HepG2 (cell line): ENCODE data around the gene SH2B2. TPM values are rescaled to one million over a fixed set of nuclear protein-coding genes. Genes with fewer than 3 reads are reported as not detected.

Source experiments
- ADNP ChIP-seq: sonication (generic); formaldehyde crosslinking; IDR thresholded peaks from 2 replicates; pipeline ENCODE4 v1.4.0; 2020; ENCODE audit warnings: missing genetic modification reagents
- CREB3 ChIP-seq: sonication (generic); formaldehyde crosslinking; IDR thresholded peaks from 2 replicates; pipeline ENCODE4 v1.5.0; 2020; ENCODE audit warnings: missing genetic modification reagents
- DDIT3 ChIP-seq: sonication (generic); formaldehyde crosslinking; IDR thresholded peaks from 2 replicates; pipeline ENCODE4 v1.4.0; 2020; ENCODE audit warnings: mild to moderate bottlenecking, missing genetic modification reagents
- GRHL1 ChIP-seq: sonication (generic); formaldehyde crosslinking; conservative IDR thresholded peaks from 2 replicates; pipeline ENCODE4 v1.8.0; 2022; ENCODE audit warnings: missing genetic modification reagents
- HMGA1 ChIP-seq: sonication (generic); formaldehyde crosslinking; conservative IDR thresholded peaks from 2 replicates; pipeline ENCODE4 v1.4.0; 2020; ENCODE audit warnings: missing genetic modification reagents
- JUNB ChIP-seq: sonication (generic); formaldehyde crosslinking; IDR thresholded peaks from 2 replicates; pipeline ENCODE4 v1.8.0; 2022; ENCODE audit warnings: missing genetic modification reagents, mild to moderate bottlenecking, borderline replicate concordance
- KLF11 ChIP-seq: IDR thresholded peaks from 2 replicates; pipeline ENCODE4 v1.6.1; 2016; ENCODE audit warnings: missing compliant biosample characterization
- MLLT10 ChIP-seq: sonication (generic); formaldehyde crosslinking; IDR thresholded peaks from 2 replicates; pipeline ENCODE4 v1.4.0; 2020; ENCODE audit warnings: missing genetic modification reagents
- MXD4 ChIP-seq: IDR thresholded peaks from 2 replicates; pipeline ENCODE4 v1.6.1; 2016; ENCODE audit warnings: mild to moderate bottlenecking, missing biosample characterization, missing genetic modification reagents
- NCOA2 ChIP-seq: sonication (generic); formaldehyde crosslinking; IDR thresholded peaks from 2 replicates; pipeline ENCODE4 v1.8.0; 2022; ENCODE audit warnings: inconsistent platforms
- PCBP2 ChIP-seq: fragments of 200-400 bp; formaldehyde crosslinking; optimal IDR thresholded peaks from 2 replicates; pipeline ENCODE3; 2018; ENCODE audit warnings: low read length, low read depth; ENCODE audit not compliant: poor library complexity, severe bottlenecking
- SUZ12 ChIP-seq: fragments of 150-350 bp; IDR thresholded peaks from 2 replicates; pipeline ENCODE4 v1.6.1; 2014; ENCODE audit warnings: low read depth, low read length
- TP53 ChIP-seq: sonication (generic); formaldehyde crosslinking; conservative IDR thresholded peaks from 2 replicates; pipeline ENCODE4 v1.4.0; 2020; ENCODE audit warnings: missing genetic modification reagents
- U2AF2 ChIP-seq: fragments of 200-400 bp; formaldehyde crosslinking; IDR thresholded peaks from 2 replicates; pipeline ENCODE4 v1.6.1; 2017; ENCODE audit warnings: low read depth, mild to moderate bottlenecking, low read length
- ZBTB44 ChIP-seq: sonication (generic); formaldehyde crosslinking; IDR thresholded peaks from 2 replicates; pipeline ENCODE4 v1.4.0; 2020; ENCODE audit warnings: missing genetic modification reagents
- ZBTB8A ChIP-seq: sonication (generic); formaldehyde crosslinking; IDR thresholded peaks from 2 replicates; pipeline ENCODE4 v1.4.0; 2020; ENCODE audit warnings: mild to moderate bottlenecking, low read depth, missing genetic modification reagents, borderline replicate concordance
- ZFAT ChIP-seq: sonication (generic); formaldehyde crosslinking; conservative IDR thresholded peaks from 2 replicates; pipeline ENCODE4 v1.8.1; 2023; ENCODE audit warnings: missing genetic modification reagents, inconsistent platforms
- ZFP36 ChIP-seq: fragments of 150-350 bp; IDR thresholded peaks from 2 replicates; pipeline ENCODE4 v1.6.1; 2018; ENCODE audit warnings: borderline replicate concordance, low read length, low read depth; ENCODE audit not compliant: partially characterized antibody
- ZNF136 ChIP-seq: sonication (generic); formaldehyde crosslinking; IDR thresholded peaks from 2 replicates; pipeline ENCODE4 v1.8.1; 2022; ENCODE audit warnings: low read depth, mild to moderate bottlenecking, moderate library complexity, missing genetic modification reagents
- ZNF18 ChIP-seq: sonication (generic); formaldehyde crosslinking; IDR thresholded peaks from 2 replicates; pipeline ENCODE4 v1.8.0; 2022; ENCODE audit warnings: mild to moderate bottlenecking, missing genetic modification reagents; ENCODE audit not compliant: insufficient replicate concordance
- ZNF260 ChIP-seq: sonication (generic); formaldehyde crosslinking; IDR thresholded peaks from 2 replicates; pipeline ENCODE4 v1.4.0; 2020; ENCODE audit warnings: missing genetic modification reagents, low read depth, mild to moderate bottlenecking, borderline replicate concordance
- ZNF563 ChIP-seq: sonication (generic); formaldehyde crosslinking; IDR thresholded peaks from 2 replicates; pipeline ENCODE4 v1.8.0; 2022; ENCODE audit warnings: mild to moderate bottlenecking, moderate library complexity, missing genetic modification reagents
- ZNF740 ChIP-seq: sonication (generic); formaldehyde crosslinking; IDR thresholded peaks from 2 replicates; pipeline ENCODE4 v1.4.0; 2020; ENCODE audit warnings: missing genetic modification reagents
- ZSCAN9 ChIP-seq: IDR thresholded peaks from 2 replicates; pipeline ENCODE4 v1.6.1; 2016; ENCODE audit warnings: borderline replicate concordance
- polyA plus RNA-seq, 8 experiments: library from polyadenylated mRNA; depleted of rRNA in 3 of 8; stranded (reverse) in 7 of 8; unstranded in 1 of 8; fragments of >200 nt; fragmentation: Illumina TruSeq in 4 of 8; extraction: Trizol in 4 of 8; gene quantifications; 2 replicates each; pipeline versions ENCODE4 v1.2.1 to v1.2.3, GENCODE V29; 2011 to 2016; ENCODE audit warnings: low read depth in 4 of 8, missing spikeins in 1 of 8, mixed read lengths in 1 of 8; ENCODE audit not compliant: insufficient read depth in 1 of 8
- total RNA-seq, 5 experiments: library from RNA; depleted of rRNA; stranded (reverse); fragments of >200 nt; fragmentation: Illumina TruSeq; extraction: Trizol; gene quantifications; 2 replicates each; pipeline ENCODE4 v1.2.3, GENCODE V29; 2016; ENCODE audit warnings: low read depth in 1 of 5

The SH2B2 gene
- total and polyA plus RNA-seq, 2 of the 13 experiments (the other 11 are each of a cell fraction or from before 2014, with no cell fraction given), result 0.46 to 1.3 TPM

GRCh38 chr7:102272917-102273748, 13.5 kb upstream of the SH2B2 start (continued):
- no peak for TF ChIP-seq ZSCAN9 (CRISPR knock-in tag)
- TF ChIP-seq NCOA2 (CRISPR knock-in tag), result no peak
- no peak for TF ChIP-seq PCBP2
- TF ChIP-seq CREB3 (CRISPR knock-in tag), result no peak
- TF ChIP-seq SUZ12, result no peak
- no peak for TF ChIP-seq ADNP (CRISPR knock-in tag)
- no peak for TF ChIP-seq U2AF2
- no peak for TF ChIP-seq ZBTB8A (CRISPR knock-in tag)
- no peak for TF ChIP-seq ZNF740 (CRISPR knock-in tag)
- no peak for TF ChIP-seq ZNF18 (CRISPR knock-in tag)
- TF ChIP-seq HMGA1 (CRISPR knock-in tag), result no peak
- TF ChIP-seq ZNF136 (CRISPR knock-in tag), result no peak
- TF ChIP-seq MLLT10 (CRISPR knock-in tag), result no peak
- TF ChIP-seq ZFAT (CRISPR knock-in tag), result no peak
- no peak for TF ChIP-seq TP53 (CRISPR knock-in tag)
- TF ChIP-seq GRHL1 (CRISPR knock-in tag), result no peak
- peak; percentile 48 for TF ChIP-seq ZFP36
- TF ChIP-seq DDIT3 (CRISPR knock-in tag), result no peak
- no peak for TF ChIP-seq MXD4 (CRISPR knock-in tag)
- no peak for TF ChIP-seq KLF11 (CRISPR knock-in tag)
- peak; percentile 40; the same call in 1 of the 2 replicates for TF ChIP-seq ZNF563
- no peak for TF ChIP-seq ZNF260 (CRISPR knock-in tag)
- no peak for TF ChIP-seq JUNB
- TF ChIP-seq ZBTB44 (CRISPR knock-in tag), result no peak
